H9 (cell line): Measurements from ENCODE around the gene EFTUD2. TPM values are rescaled to one million over a fixed set of nuclear protein-coding genes. Genes with fewer than 3 reads are reported as not detected.

ENCODE experiments used
- DNase-seq: peaks from one replicate; pipeline ENCODE4 v3.0.0-alpha.2; 2017
- H2AFZ ChIP-seq: one replicate; pipeline ENCODE4 v1.6.1; 2013; ENCODE audit warnings: mild to moderate bottlenecking, low read length, control low read depth, moderate library complexity
- H2AK5ac ChIP-seq: 2 replicates; pipeline ENCODE4 v1.6.1; 2013; ENCODE audit warnings: low read length, control low read depth, mixed read lengths; ENCODE audit not compliant: insufficient read length
- H2BK120ac ChIP-seq: one replicate; pipeline ENCODE4 v1.6.1; 2013; ENCODE audit warnings: low read depth, mild to moderate bottlenecking, low read length, control low read depth, inconsistent platforms; ENCODE audit not compliant: poor library complexity, severe bottlenecking
- H2BK12ac ChIP-seq: 2 replicates; pipeline ENCODE4 v1.6.1; 2013; ENCODE audit warnings: low read length, control low read depth, mixed read lengths, low read depth; ENCODE audit not compliant: insufficient read length
- H2BK15ac ChIP-seq: 2 replicates; pipeline ENCODE4 v1.6.1; 2013; ENCODE audit warnings: low read depth, low read length, control low read depth
- H2BK20ac ChIP-seq: one replicate; pipeline ENCODE4 v1.6.1; 2013; ENCODE audit warnings: low read depth, mild to moderate bottlenecking, low read length, control low read depth, inconsistent platforms; ENCODE audit not compliant: poor library complexity, severe bottlenecking
- H2BK5ac ChIP-seq: 2 replicates; pipeline ENCODE4 v1.6.1; 2013; ENCODE audit warnings: low read length, control low read depth, mixed read lengths; ENCODE audit not compliant: insufficient read length
- H3K14ac ChIP-seq: 2 replicates; pipeline ENCODE4 v1.6.1; 2013; ENCODE audit warnings: low read length, control low read depth; ENCODE audit not compliant: insufficient read depth
- H3K18ac ChIP-seq: 2 replicates; pipeline ENCODE4 v1.6.1; 2013; ENCODE audit warnings: low read depth, mild to moderate bottlenecking, mixed read lengths, low read length, control low read depth; ENCODE audit not compliant: insufficient read length
- H3K23ac ChIP-seq: 2 replicates; pipeline ENCODE4 v1.6.1; 2013; ENCODE audit warnings: low read length, control low read depth, mixed read lengths, low read depth; ENCODE audit not compliant: insufficient read length
- H3K23me2 ChIP-seq: 2 replicates; pipeline ENCODE4 v1.6.1; 2013; ENCODE audit warnings: low read depth, mild to moderate bottlenecking, mixed read lengths, low read length, control low read depth; ENCODE audit not compliant: insufficient read length, poor library complexity, severe bottlenecking
- H3K27ac ChIP-seq: 2 replicates; pipeline ENCODE4 v1.5.1; 2013; ENCODE audit warnings: low read length, control low read depth, mixed read lengths, low read depth; ENCODE audit not compliant: insufficient read length
- H3K27me3 ChIP-seq: 2 replicates; pipeline ENCODE4 v1.6.1; 2013; ENCODE audit warnings: low read length, control low read depth, inconsistent platforms; ENCODE audit not compliant: insufficient read depth
- H3K4ac ChIP-seq: 2 replicates; pipeline ENCODE4 v1.6.1; 2013; ENCODE audit warnings: low read depth, mild to moderate bottlenecking, control low read depth, inconsistent platforms, low read length, moderate library complexity
- H3K4me1 ChIP-seq: 2 replicates; pipeline ENCODE4 v1.6.1; 2013; ENCODE audit warnings: low read length, control low read depth, inconsistent platforms; ENCODE audit not compliant: insufficient read depth
- H3K4me2 ChIP-seq: 2 replicates; pipeline ENCODE4 v1.6.1; 2013; ENCODE audit warnings: low read length, control low read depth, mixed read lengths; ENCODE audit not compliant: insufficient read length, insufficient read depth
- H3K56ac ChIP-seq: 2 replicates; pipeline ENCODE4 v1.6.1; 2013; ENCODE audit warnings: low read depth, mild to moderate bottlenecking, mixed read lengths, low read length, control low read depth; ENCODE audit not compliant: insufficient read length
- H3K79me1 ChIP-seq: 2 replicates; pipeline ENCODE4 v1.6.1; 2013; ENCODE audit warnings: low read depth, mild to moderate bottlenecking, moderate library complexity, low read length, control low read depth, inconsistent platforms; ENCODE audit not compliant: insufficient read depth, poor library complexity, severe bottlenecking
- H3K79me2 ChIP-seq: 2 replicates; pipeline ENCODE4 v1.6.1; 2013; ENCODE audit warnings: low read length, control low read depth, inconsistent platforms; ENCODE audit not compliant: insufficient read depth
- H3K9ac ChIP-seq: 2 replicates; pipeline ENCODE4 v1.6.1; 2013; ENCODE audit warnings: low read length, control low read depth, mixed read lengths; ENCODE audit not compliant: insufficient read length; ENCODE audit errors: extremely low read depth
- H3K9me3 ChIP-seq: one replicate; pipeline ENCODE4 v1.6.1; 2013; ENCODE audit warnings: low read depth, low read length, inconsistent platforms; ENCODE audit not compliant: control insufficient read depth
- H3T11ph ChIP-seq: one replicate; pipeline ENCODE4 v1.6.1; 2013; ENCODE audit warnings: mild to moderate bottlenecking, low read length, control low read depth, inconsistent platforms
- H4K20me1 ChIP-seq: one replicate; pipeline ENCODE4 v1.6.1; 2013; ENCODE audit not compliant: control insufficient read depth, insufficient read length, insufficient read depth
- H4K5ac ChIP-seq: 2 replicates; pipeline ENCODE4 v1.6.1; 2013; ENCODE audit warnings: low read depth, mild to moderate bottlenecking, mixed read lengths, low read length, control low read depth; ENCODE audit not compliant: insufficient read length
- H4K8ac ChIP-seq: replicated peaks from 2 replicates; pipeline ENCODE4 v1.6.1; 2013; ENCODE audit warnings: low read length, control low read depth, mixed read lengths, low read depth; ENCODE audit not compliant: insufficient read length
- H4K91ac ChIP-seq: 2 replicates; pipeline ENCODE4 v1.6.1; 2013; ENCODE audit warnings: low read depth, mild to moderate bottlenecking, moderate library complexity, mixed read lengths, low read length, control low read depth; ENCODE audit not compliant: insufficient read length
- H3K27ac Mint-ChIP-seq, 3 experiments: 2 replicates in 2 of 3; 3 replicates in 1 of 3; pipeline ENCODE4 v1.8.0; 2020 to 2021; ENCODE audit warnings: mixed read lengths in 3 of 3, mild to moderate bottlenecking in 1 of 3, moderate library complexity in 1 of 3
- H3K27me3 Mint-ChIP-seq: 2 replicates; pipeline ENCODE4 v1.8.0; 2021; ENCODE audit warnings: low read depth, mild to moderate bottlenecking, moderate library complexity, mixed read lengths
- H3K36me3 Mint-ChIP-seq, 3 experiments: 2 replicates in 2 of 3; 3 replicates in 1 of 3; pipeline ENCODE4 v1.8.0; 2020 to 2021; ENCODE audit warnings: low read depth in 3 of 3, mixed read lengths in 3 of 3; ENCODE audit not compliant: insufficient read depth in 1 of 3
- H3K4me1 Mint-ChIP-seq, 2 experiments: 2 replicates each; pipeline ENCODE4 v1.8.0; 2020; ENCODE audit warnings: mixed read lengths in 2 of 2
- H3K4me3 Mint-ChIP-seq, 2 experiments: 2 replicates in 1 of 2; 3 replicates in 1 of 2; pipeline ENCODE4 v1.8.0; 2020 to 2021; ENCODE audit warnings: mild to moderate bottlenecking in 2 of 2, mixed read lengths in 2 of 2, moderate library complexity in 1 of 2
- H3K9me3 Mint-ChIP-seq, 2 experiments: 2 replicates in 1 of 2; 3 replicates in 1 of 2; pipeline ENCODE4 v1.8.0; 2020; ENCODE audit warnings: mild to moderate bottlenecking in 2 of 2, mixed read lengths in 2 of 2, moderate library complexity in 1 of 2
- CTCF ChIP-seq: fragments of 200-600 bp; sonication (generic); conservative IDR thresholded peaks from 3 replicates; pipeline ENCODE4 v1.8.0; 2021; ENCODE audit warnings: antibody characterized with exemption, mild to moderate bottlenecking
- WGBS: extraction: QIAGEN DNeasy Blood & Tissue Kit; methylation state at CpG from one replicate; pipeline ENCODE4 v1.1.7; 2013; ENCODE audit warnings: missing lambda C conversion rate, low lambda C conversion rate, mixed read lengths; ENCODE audit not compliant: insufficient read length; ENCODE audit errors: extremely low coverage; 5-methylcytosine and 5-hydroxymethylcytosine counted together
- total RNA-seq: library from RNA; stranded (reverse); gene quantifications from 2 replicates; pipeline ENCODE4 v1.2.1, GENCODE V29; 2021

Gene EFTUD2
- total RNA-seq, 1 experiment from 2014 or later = 150 TPM

- H3K23me2 ChIP-seq = peaks cover 6% of the 10 kb centered on the region
- no peak overlapping the region for H3K18ac ChIP-seq
- H3K4me1 ChIP-seq = peaks cover 2% of the 10 kb centered on the region; the same call in 1 of the 2 replicates
- H4K20me1 ChIP-seq = no peaks in the 10 kb centered on the region
- peak; percentile 33 for DNase-seq
- no peak overlapping the region for H3K56ac ChIP-seq
- H2BK120ac ChIP-seq = no peak overlapping the region
- H3K4ac ChIP-seq = no peak overlapping the region
- no peak overlapping the region for H3K9ac ChIP-seq
- H2BK5ac ChIP-seq = no peak overlapping the region
- H3K9me3 ChIP-seq = no peaks in the 10 kb centered on the region
- peaks cover 25% of the 10 kb centered on the region for H3K27me3 Mint-ChIP-seq
- no peak overlapping the region for H2BK12ac ChIP-seq
- H4K5ac ChIP-seq = no peak overlapping the region
- H3K79me1 ChIP-seq = no peaks in the 10 kb centered on the region
- H3K4me1 Mint-ChIP-seq = peaks cover 14 to 22% of the 10 kb centered on the region in 2 experiments
- H3K79me2 ChIP-seq = no peaks in the 10 kb centered on the region
- no peaks in the 10 kb centered on the region for H3K36me3 Mint-ChIP-seq
- H3T11ph ChIP-seq = no peak overlapping the region
- H2BK20ac ChIP-seq = no peak overlapping the region
- H4K8ac ChIP-seq = no peak overlapping the region
- H2BK15ac ChIP-seq = no peak overlapping the region
- TF ChIP-seq CTCF = no peak
- no peak overlapping the region for H2AFZ ChIP-seq
- H3K27ac ChIP-seq = no peak overlapping the region
- H3K27me3 ChIP-seq = peaks cover 2% of the 10 kb centered on the region; the same call in 1 of the 2 replicates
- no peak overlapping the region for H4K91ac ChIP-seq
- H3K27ac Mint-ChIP-seq = no peak overlapping the region; a peak in 1 of 7 replicates
- H2AK5ac ChIP-seq = no peak overlapping the region
- H3K4me3 Mint-ChIP-seq = no peak overlapping the region
- WGBS = no CpG with 5 or more reads among the region's 18 CpGs
- no peak overlapping the region for H3K23ac ChIP-seq
- no peak overlapping the region for H3K4me2 ChIP-seq
- no peak overlapping the region; the same call in 1 of the 2 replicates for H3K14ac ChIP-seq
- no peaks in the 10 kb centered on the region for H3K9me3 Mint-ChIP-seq
Observed at GRCh38 chr17:44906763-44907728, 7.8 kb upstream of the EFTUD2 start.
